Inferior parietal cortex (tissue), 1 donor: Measurements from ENCODE around the gene UNC5CL.

ENCODE experiments used
- DNase-seq: peaks from one replicate; pipeline ENCODE4 v3.0.0-alpha.2; 2016; ENCODE audit errors: extremely low spot score

The UNC5CL gene

GRCh38 chr6:41002168-41002567 is 36.9 kb downstream of the UNC5CL start:
- no peak for DNase-seq

GRCh38 chr6:41000248-41000647 is 38.8 kb downstream of the UNC5CL start:
- DNase-seq = no peak

GRCh38 chr6:40999569-40999968 is 39.5 kb downstream of the UNC5CL start:
- peak; percentile 36 for DNase-seq

GRCh38 chr6:40998661-40999060 is 40.4 kb downstream of the UNC5CL start:
- no peak for DNase-seq

- peak; percentile 52 for DNase-seq
Observed at GRCh38 chr6:40997234-40997957, 41.6 kb downstream of the UNC5CL start.

- peak; percentile 2 for DNase-seq
Observed at GRCh38 chr6:40996591-40997233, 42.3 kb downstream of the UNC5CL start.

GRCh38 chr6:40992746-40993145 is 46.3 kb downstream of the UNC5CL start:
- no peak for DNase-seq

- no peak for DNase-seq
Observed at GRCh38 chr6:40990301-40990700, 48.7 kb downstream of the UNC5CL start.

GRCh38 chr6:40989204-40990169 is 49.5 kb downstream of the UNC5CL start:
- DNase-seq = no peak

- DNase-seq = no peak
Observed at GRCh38 chr6:40988634-40989033, 50.4 kb downstream of the UNC5CL start.

GRCh38 chr6:40986921-40987819 is 51.9 kb downstream of the UNC5CL start:
- no peak for DNase-seq

- DNase-seq = no peak
Observed at GRCh38 chr6:40986364-40986763, 52.7 kb downstream of the UNC5CL start.

GRCh38 chr6:40983752-40984151 is 55.3 kb downstream of the UNC5CL start:
- no peak for DNase-seq

GRCh38 chr6:40982917-40983316 is 56.1 kb downstream of the UNC5CL start:
- DNase-seq = no peak

- DNase-seq = no peak
Observed at GRCh38 chr6:40978687-40979289, 60.2 kb downstream of the UNC5CL start.

GRCh38 chr6:40977695-40978094 is 61.3 kb downstream of the UNC5CL start:
- DNase-seq = no peak

- no peak for DNase-seq
Observed at GRCh38 chr6:40977085-40977484, 61.9 kb downstream of the UNC5CL start.
